Lower leg skin (tissue), 3 donors: Measurements from ENCODE around the gene ATG5.

Experiments
- CTCF ChIP-seq, 3 donors: fragments of 450-650 bp; IDR thresholded peaks; one replicate each; pipeline ENCODE4 v1.5.1; 2016; ENCODE audit warnings: antibody characterized with exemption in 3 of 3, mild to moderate bottlenecking in 3 of 3, moderate library complexity in 2 of 3
- POLR2A ChIP-seq, 2 donors: fragments of 450-650 bp; IDR thresholded peaks; one replicate each; pipeline ENCODE4 v1.6.1; 2016 to 2017; ENCODE audit warnings: antibody characterized with exemption in 2 of 2, mild to moderate bottlenecking in 1 of 2, moderate library complexity in 1 of 2

- TF ChIP-seq CTCF (IDR thresholded peaks at IDR 0.05) (no peak), POLR2A (IDR thresholded peaks at IDR 0.05) (no peak)
These were observed 155.3 kb downstream of the ATG5 start for GRCh38 chr6:106170030-106170791.
